Measurements from ENCODE around the gene MBNL2. TPM values are rescaled to one million over a fixed set of nuclear protein-coding genes. Genes with fewer than 3 reads are reported as not detected.

The MBNL2 gene
- total RNA-seq, 1 experiment from 2014 or later, result 62.8 TPM

DNA sequence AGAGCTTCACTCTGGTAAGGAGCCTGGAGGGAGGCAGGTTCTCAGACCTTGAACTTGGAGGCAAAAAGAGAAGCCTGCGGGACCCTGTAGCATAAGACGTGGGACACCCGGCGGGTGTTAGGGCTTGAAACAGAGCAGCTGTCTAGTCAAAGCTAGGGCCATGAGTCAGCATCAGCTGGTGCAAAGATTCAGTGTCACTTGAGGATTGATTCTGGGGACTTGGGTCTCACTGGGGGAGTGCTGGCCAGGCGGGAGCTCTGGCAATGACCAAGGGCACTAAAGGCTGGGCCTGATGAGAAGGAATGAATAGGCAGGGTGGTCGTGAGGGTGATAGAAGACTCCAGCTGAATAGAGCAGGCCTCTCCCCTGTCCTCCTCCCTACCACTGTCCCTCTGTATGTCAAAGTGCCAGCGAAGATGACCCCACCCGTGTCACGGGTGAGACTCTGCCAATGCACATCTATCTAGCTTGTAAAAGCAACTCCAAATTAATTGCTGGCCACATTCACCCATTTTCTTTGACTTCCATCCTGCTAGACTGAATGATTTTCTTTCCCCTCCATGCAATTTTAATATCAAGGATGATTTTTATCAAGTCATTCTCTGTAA is 97.1 kb downstream of the MBNL2 start:
- H3K4me3 ChIP-seq, result no peak overlapping the region
- no peak for DNase-seq (ENCODE audit: low read depth in 1 of 2, low spot score in 2 of 2)

DNA sequence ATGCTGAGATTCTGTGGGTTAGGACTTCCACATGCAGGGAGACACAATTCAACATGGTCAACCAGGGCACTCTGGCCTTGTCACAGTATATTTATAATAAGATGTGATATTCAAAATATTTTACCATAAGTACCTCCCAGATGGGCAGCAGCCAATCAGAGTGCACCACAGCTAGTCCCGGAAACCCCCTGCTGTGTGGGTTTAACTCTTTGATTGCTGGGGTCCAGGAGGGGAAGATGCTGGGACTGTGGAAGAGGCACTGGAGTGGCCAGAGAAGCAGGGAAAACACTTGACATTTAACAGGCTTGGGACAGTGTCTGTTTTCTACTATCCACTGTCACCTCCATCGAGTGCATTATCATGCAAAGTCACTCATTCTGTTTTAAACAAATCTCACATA is 99.0 kb downstream of the MBNL2 start:
- Histone ChIP-seq H3K36me3 (no peaks in the 10 kb centered on the region), H3K9me3 (replicated peaks) (no peaks in the 10 kb centered on the region)

More for the DNA sequence above, 97.1 kb downstream of the MBNL2 start:
- 0 out of 2 replicates have a peak, but pooled peaks cover 1% of the 10 kb centered on the region for H3K36me3 ChIP-seq
- no peak overlapping the region for H3K27ac ChIP-seq
- no peaks in the 10 kb centered on the region for H3K27me3 ChIP-seq (replicated peaks)
- H3K4me1 ChIP-seq (replicated peaks), result no peaks in the 10 kb centered on the region
- no peaks in the 10 kb centered on the region for H3K9me3 ChIP-seq (replicated peaks)

DNA sequence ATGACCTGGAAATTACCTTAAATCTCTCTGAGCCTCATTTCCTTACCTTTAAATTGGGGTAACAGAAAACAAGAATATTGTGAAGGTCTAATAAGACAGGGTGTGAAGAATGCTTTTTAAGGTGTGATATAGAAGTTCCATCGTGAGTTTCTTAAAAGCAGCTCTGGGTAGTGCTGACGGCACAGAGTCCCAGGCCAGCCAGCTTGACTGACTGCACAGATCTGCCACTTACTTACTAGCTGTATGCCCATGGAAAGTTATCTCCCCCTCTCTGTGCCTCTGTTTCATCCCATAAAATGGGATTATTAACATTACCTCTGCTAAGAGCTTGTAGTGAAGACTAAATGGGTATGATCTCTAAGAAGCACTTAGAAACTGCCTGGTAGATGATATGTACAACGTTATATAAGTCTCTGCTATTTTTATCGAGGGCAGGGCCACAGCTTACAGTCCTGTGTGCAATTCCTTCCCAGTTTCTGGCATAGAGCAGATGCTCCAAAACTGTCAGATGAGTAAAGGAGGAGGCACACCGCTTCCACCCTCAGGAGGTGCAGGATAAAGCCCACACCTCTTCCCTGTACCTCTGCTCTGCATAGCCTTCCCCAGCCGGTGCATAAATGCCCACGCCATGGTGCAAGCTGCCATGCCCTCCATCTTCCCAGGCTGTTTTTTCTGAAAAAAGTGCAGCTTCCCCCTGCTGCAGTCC is 99.6 kb downstream of the MBNL2 start:
- no peaks in the 10 kb centered on the region for H3K36me3 ChIP-seq
- no peak for DNase-seq (ENCODE audit: low read depth in 1 of 2, low spot score in 2 of 2)
- H3K4me1 ChIP-seq (replicated peaks), result peaks cover 1% of the 10 kb centered on the region
- H3K27ac ChIP-seq, result no peak overlapping the region
- no peak overlapping the region for H3K4me3 ChIP-seq
- no peaks in the 10 kb centered on the region for H3K27me3 ChIP-seq (replicated peaks)
- no peaks in the 10 kb centered on the region for H3K9me3 ChIP-seq (replicated peaks)

More for the DNA sequence above, 99.0 kb downstream of the MBNL2 start:
- DNase-seq (ENCODE audit: low read depth in 1 of 2, low spot score in 2 of 2), result no peak
- Histone ChIP-seq H3K4me3 (no peak overlapping the region), H3K27me3 (replicated peaks) (no peaks in the 10 kb centered on the region), H3K27ac (no peak overlapping the region), H3K4me1 (replicated peaks) (no peaks in the 10 kb centered on the region)

DNA sequence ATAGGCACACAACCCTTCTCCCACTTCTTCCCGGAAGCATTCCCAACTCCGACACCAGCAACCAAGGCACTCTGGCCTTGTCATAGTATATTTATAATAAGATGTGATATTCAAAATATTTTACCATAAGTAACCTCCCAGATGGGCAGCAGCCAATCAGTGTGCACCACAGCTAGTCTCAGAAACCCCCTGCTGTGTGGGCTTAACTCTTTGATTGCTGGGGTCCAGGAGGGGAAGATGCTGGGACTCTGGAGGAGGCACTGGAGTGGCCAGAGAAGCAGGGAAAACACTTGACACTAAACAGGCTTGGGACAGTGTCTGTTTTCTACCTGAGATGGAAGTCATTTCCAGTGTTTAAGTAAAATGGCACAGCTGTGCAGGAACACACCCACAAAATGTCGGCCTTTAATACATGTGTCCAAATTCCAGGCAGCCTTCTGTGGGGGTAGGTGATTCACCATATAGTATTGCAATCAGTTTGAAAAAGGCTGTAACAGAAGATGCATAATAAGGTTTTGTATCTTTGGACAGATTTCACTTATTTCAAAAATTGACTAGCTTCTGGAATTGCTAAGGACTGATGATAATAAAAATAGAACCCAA is 100.7 kb downstream of the MBNL2 start:
- H3K27me3 ChIP-seq (replicated peaks), result no peaks in the 10 kb centered on the region

DNA sequence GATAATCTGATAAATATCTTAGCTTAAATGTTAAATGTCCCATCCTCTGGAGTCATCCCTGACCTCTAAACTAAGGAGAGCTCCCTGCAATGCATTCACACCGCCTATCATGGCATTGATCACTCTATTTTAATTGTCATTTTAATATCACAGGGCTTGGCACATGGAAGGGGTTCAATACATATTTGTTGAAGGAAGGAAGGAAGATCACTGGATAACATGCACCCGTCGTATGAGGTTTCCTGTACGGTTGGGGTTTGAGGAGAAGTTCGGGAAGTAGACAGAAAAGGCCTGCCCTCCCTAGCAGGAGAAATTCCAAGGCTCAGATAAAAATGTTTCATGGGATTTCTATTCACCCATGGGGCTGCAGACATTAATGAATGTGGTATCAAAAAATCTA is 102.0 kb downstream of the MBNL2 start:
- H3K4me3 ChIP-seq, result no peak overlapping the region
- H3K27me3 ChIP-seq (replicated peaks), result no peaks in the 10 kb centered on the region
- H3K9me3 ChIP-seq (replicated peaks), result no peaks in the 10 kb centered on the region
- no peak for DNase-seq (ENCODE audit: low read depth in 1 of 2, low spot score in 2 of 2)
- no peaks in the 10 kb centered on the region for H3K36me3 ChIP-seq
- H3K4me1 ChIP-seq (replicated peaks), result peaks cover 24% of the 10 kb centered on the region
- no peak overlapping the region for H3K27ac ChIP-seq

More for the DNA sequence above, 100.7 kb downstream of the MBNL2 start:
- Histone ChIP-seq H3K4me3 (no peak overlapping the region), H3K4me1 (replicated peaks) (peaks cover 12% of the 10 kb centered on the region), H3K27ac (no peak overlapping the region), H3K36me3 (no peaks in the 10 kb centered on the region), H3K9me3 (replicated peaks) (no peaks in the 10 kb centered on the region)
- DNase-seq (ENCODE audit: low read depth in 1 of 2, low spot score in 2 of 2), result no peak

DNA sequence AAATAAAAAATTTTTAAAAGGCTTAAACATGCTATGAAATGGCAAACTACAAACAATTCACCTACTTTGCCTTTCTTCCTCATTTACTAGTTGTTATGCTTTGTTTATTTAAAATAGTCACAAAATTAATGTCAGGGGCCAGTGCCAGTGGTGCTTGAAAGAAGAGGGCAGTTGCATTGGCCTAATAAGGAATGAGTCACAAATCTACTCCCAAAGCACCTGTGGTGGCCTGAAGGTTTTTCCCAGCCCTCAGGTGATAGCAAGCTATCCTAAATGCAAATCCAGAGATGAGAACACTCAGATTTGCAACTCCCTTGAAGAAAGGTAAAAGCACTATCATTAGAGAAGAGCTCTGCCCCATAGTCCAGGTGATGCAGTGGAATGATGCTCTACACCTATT is 103.6 kb downstream of the MBNL2 start:
- Histone ChIP-seq H3K27ac (no peak overlapping the region), H3K4me1 (replicated peaks) (peaks cover 24% of the 10 kb centered on the region), H3K9me3 (replicated peaks) (no peaks in the 10 kb centered on the region), H3K36me3 (0 out of 2 replicates have a peak, but pooled peaks cover 3% of the 10 kb centered on the region), H3K4me3 (no peak overlapping the region), H3K27me3 (replicated peaks) (no peaks in the 10 kb centered on the region)
- no peak for DNase-seq (ENCODE audit: low read depth in 1 of 2, low spot score in 2 of 2)

DNA sequence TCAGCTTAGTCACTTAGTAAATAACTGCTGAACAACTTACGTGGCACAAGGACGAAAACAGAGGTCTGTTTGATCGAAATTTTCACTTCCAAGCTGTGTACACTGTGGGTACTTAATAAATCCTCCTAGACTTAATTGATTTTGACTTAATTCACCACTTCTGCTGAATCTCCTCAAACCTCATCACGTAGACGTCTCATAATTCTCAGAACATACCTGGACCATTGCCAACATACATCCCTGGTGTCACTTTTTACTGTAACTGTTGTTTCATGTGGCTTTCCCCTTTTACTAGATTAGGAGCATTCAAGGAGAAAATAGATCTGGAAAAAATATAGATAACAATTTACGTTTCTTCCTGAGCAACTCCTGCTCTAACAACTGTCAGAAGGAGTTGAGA is 105.0 kb downstream of the MBNL2 start:
- no peaks in the 10 kb centered on the region for H3K9me3 ChIP-seq (replicated peaks)
- no peak for DNase-seq (ENCODE audit: low read depth in 1 of 2, low spot score in 2 of 2)
- H3K4me3 ChIP-seq, result no peak overlapping the region
- 0 out of 2 replicates have a peak, but pooled peaks cover 3% of the 10 kb centered on the region for H3K36me3 ChIP-seq
- H3K4me1 ChIP-seq (replicated peaks), result peaks cover 24% of the 10 kb centered on the region
- H3K27me3 ChIP-seq (replicated peaks), result no peaks in the 10 kb centered on the region
- peak overlapping the region; percentile 97 for H3K27ac ChIP-seq

DNA sequence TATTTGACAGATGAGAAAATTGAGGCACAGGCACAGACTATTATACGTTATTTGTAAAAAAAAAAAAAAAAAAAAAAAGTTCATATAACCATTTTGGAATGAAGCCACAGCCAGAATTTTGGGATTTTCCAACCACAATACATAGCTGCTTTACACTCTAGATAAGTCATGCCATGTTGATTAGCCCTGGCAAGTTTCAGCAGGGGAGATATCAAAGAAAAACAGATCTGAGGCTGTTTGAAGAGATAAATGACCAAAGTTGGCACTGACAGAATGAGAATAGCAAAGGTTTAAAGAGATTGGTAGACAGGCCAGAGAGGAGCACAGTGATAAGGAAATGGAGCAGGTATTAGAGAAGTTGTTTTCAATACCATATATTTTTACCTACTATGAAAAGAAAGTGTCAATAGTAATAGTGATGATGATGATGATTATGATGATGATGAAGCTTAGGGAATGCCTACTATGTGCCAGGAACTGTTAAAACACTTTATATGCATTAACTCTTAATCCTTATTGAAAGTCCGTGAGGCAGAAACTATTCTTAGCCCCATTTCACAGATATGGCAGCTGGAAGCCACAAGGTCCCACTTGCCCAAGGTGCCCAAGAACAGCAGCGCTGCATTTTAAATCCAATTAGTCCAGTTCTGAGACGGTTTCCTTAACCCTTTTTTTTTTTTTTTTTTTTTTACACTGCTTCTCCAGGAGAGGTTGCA is 105.5 kb downstream of the MBNL2 start:
- no peaks in the 10 kb centered on the region for H3K27me3 ChIP-seq (replicated peaks)
- peaks cover 24% of the 10 kb centered on the region for H3K4me1 ChIP-seq (replicated peaks)
- DNase-seq (ENCODE audit: low read depth in 1 of 2, low spot score in 2 of 2), result no peak
- peak overlapping the region; percentile 97 for H3K27ac ChIP-seq
- H3K9me3 ChIP-seq (replicated peaks), result no peaks in the 10 kb centered on the region
- H3K4me3 ChIP-seq, result no peak overlapping the region
- 0 out of 2 replicates have a peak, but pooled peaks cover 3% of the 10 kb centered on the region for H3K36me3 ChIP-seq

DNA sequence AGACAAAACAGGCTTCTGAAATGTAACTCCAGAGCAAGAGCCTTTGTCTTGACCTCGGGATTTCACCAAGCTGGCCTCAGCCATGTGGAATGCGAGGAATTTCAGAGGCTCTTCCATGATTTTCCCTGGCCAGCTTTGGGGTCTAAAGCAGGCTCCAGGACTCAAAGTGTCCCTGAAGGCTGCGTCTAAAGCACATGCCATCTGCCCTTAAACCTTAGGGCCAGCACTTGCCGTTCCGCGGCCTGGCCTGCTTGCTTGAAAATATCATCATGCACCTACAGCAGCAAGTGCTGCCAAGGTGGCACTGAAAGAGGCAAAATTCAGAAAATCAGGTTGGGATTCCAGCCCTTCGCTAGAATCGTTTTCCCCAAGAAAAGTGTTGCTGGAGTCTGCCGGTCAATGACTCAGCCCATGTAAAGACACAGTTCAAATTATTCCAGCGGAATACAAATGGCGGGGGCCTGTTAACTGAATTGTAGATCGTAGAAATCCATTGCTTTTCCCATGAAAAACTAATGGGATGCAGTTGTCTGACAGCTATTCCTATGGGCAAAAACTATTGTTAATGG is 106.2 kb downstream of the MBNL2 start:
- Histone ChIP-seq H3K36me3 (0 out of 2 replicates have a peak, but pooled peaks cover 3% of the 10 kb centered on the region), H3K27me3 (replicated peaks) (no peaks in the 10 kb centered on the region), H3K4me1 (replicated peaks) (peaks cover 24% of the 10 kb centered on the region), H3K4me3 (no peak overlapping the region), H3K27ac (peak overlapping the region; percentile 97), H3K9me3 (replicated peaks) (no peaks in the 10 kb centered on the region)
- peak; percentile 80 to 86 for DNase-seq (ENCODE audit: low read depth in 1 of 2, low spot score in 2 of 2)

DNA sequence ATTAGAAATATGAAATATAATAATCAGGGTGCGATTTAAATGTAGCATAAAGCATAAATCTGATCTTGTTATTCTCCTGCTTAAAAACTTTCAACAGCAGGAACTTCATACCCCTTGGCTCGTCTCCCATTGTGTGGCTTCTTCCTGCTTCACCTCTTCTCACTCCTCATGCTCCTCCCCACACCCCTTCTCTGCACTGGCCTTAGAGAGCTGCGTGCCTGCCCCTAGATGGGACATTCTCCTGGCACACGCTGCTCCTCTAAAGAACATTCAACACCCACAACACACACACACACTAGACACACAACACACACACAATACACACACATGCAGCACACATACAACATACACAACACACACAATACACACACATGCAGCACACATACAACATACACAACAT is 107.2 kb downstream of the MBNL2 start:
- Histone ChIP-seq H3K4me3 (no peak overlapping the region), H3K36me3 (peaks cover 7% of the 10 kb centered on the region; the same call in 1 of the 2 replicates), H3K27ac (peak overlapping the region; percentile 97), H3K4me1 (replicated peaks) (peaks cover 24% of the 10 kb centered on the region), H3K27me3 (replicated peaks) (no peaks in the 10 kb centered on the region), H3K9me3 (replicated peaks) (no peaks in the 10 kb centered on the region)
- DNase-seq (ENCODE audit: low read depth in 1 of 2, low spot score in 2 of 2), result no peak

DNA sequence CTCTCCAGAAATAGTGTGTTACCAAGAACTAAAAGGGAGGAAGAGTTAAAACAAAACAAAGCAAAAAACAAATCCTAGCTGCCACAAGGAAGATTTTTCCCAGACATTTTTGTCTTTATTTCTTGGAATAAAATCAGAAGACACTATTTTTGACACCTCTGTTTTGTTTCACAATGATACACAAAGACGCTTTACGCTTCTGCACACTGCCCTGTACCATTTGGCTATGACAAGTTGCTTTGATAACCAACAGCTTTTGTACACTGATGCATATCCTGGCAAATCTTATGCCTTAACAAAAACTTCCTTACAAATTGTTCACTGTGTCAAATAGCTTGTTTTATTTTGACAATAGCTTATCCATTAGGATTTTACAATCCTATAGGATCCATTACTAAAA is 108.3 kb downstream of the MBNL2 start:
- peaks cover 24% of the 10 kb centered on the region for H3K4me1 ChIP-seq (replicated peaks)
- H3K27ac ChIP-seq, result no peak overlapping the region
- no peak overlapping the region for H3K4me3 ChIP-seq
- no peaks in the 10 kb centered on the region for H3K27me3 ChIP-seq (replicated peaks)
- no peaks in the 10 kb centered on the region for H3K9me3 ChIP-seq (replicated peaks)
- H3K36me3 ChIP-seq, result peaks cover 12% of the 10 kb centered on the region; the same call in 1 of the 2 replicates
- DNase-seq (ENCODE audit: low read depth in 1 of 2, low spot score in 2 of 2), result no peak

DNA sequence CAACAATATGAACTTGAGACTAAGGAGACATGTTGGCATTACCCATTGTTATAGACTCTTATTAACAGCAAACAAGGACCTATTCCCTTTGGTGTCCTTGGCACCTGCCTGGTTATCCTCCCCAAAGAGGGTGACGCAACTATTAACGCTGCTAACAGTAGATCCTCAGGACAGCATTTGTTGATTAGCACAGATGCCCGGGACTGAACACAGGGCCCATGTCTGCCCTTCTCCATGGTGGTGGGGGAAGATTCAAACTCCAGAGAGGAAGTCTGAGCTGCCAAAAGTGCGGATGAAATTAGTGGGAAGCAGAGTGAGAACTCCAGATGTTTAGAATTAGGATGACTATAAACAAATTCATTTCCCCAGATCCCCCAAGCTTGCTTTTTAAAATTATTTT is 110.6 kb downstream of the MBNL2 start:
- Histone ChIP-seq H3K36me3 (peaks cover 27% of the 10 kb centered on the region), H3K27ac (no peak overlapping the region), H3K27me3 (replicated peaks) (no peaks in the 10 kb centered on the region), H3K4me3 (no peak overlapping the region), H3K9me3 (replicated peaks) (no peaks in the 10 kb centered on the region), H3K4me1 (replicated peaks) (peaks cover 13% of the 10 kb centered on the region)
- no peak for DNase-seq (ENCODE audit: low read depth in 1 of 2, low spot score in 2 of 2)

DNA sequence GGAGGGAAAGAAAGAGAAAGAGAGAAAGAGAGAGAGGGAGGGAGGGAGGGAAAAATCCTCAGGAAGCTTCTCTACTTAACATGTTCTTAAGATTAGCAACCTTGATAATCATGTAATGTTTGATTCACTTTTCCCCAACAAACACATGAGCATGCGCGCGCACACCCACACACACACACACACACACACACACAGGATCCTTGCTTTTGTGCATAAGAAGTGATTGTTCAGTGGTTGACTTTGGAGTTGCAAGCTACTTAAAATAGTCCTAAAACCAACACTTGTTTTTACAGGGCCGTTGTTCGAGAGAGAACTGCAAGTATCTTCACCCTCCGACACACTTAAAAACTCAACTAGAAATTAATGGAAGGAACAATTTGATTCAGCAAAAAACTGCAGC is 111.8 kb downstream of the MBNL2 start:
- Histone ChIP-seq H3K9me3 (replicated peaks) (no peaks in the 10 kb centered on the region), H3K4me1 (replicated peaks) (peaks cover under 1% of the 10 kb centered on the region), H3K36me3 (peaks cover 27% of the 10 kb centered on the region), H3K27ac (no peak overlapping the region), H3K27me3 (replicated peaks) (no peaks in the 10 kb centered on the region), H3K4me3 (no peak overlapping the region)
- no peak for DNase-seq (ENCODE audit: low read depth in 1 of 2, low spot score in 2 of 2)
